OCI-M2 (cell line): ENCODE results near the gene IGF2BP2.
"Not testable (repeated sequence)": the region's sequence is repeated elsewhere in the genome, so short reads cannot be mapped to it uniquely, and the experiment has no call there.

Experiments used
- DNase-seq: peaks from one replicate; lab custom pipeline; 2025; ENCODE audit not compliant: unreplicated experiment; lab: John Stamatoyannopoulos, UW

The IGF2BP2 gene

GRCh38 chr3:185716436-185717108 is 108.3 kb downstream of the IGF2BP2 start:
- no peak for DNase-seq

GRCh38 chr3:185715091-185715490 is 109.8 kb downstream of the IGF2BP2 start:
- DNase-seq, result no peak

GRCh38 chr3:185714085-185714484 is 110.8 kb downstream of the IGF2BP2 start:
- DNase-seq, result no peak

GRCh38 chr3:185713015-185713414 is 111.8 kb downstream of the IGF2BP2 start:
- no peak for DNase-seq

- DNase-seq, result no peak
These were observed 112.5 kb downstream of the IGF2BP2 start for GRCh38 chr3:185712337-185712736.

GRCh38 chr3:185711255-185711870 is 113.5 kb downstream of the IGF2BP2 start:
- DNase-seq, result no peak

- DNase-seq, result no peak
These were observed 115.4 kb downstream of the IGF2BP2 start for GRCh38 chr3:185709251-185709955.

- no peak for DNase-seq
These were observed 116.5 kb downstream of the IGF2BP2 start for GRCh38 chr3:185708392-185708791.

GRCh38 chr3:185705498-185705897 is 119.3 kb downstream of the IGF2BP2 start:
- no peak for DNase-seq

- DNase-seq, result no peak
These were observed 122.3 kb downstream of the IGF2BP2 start for GRCh38 chr3:185702262-185703225.

- no peak for DNase-seq
These were observed 123.1 kb downstream of the IGF2BP2 start for GRCh38 chr3:185701611-185702261.

GRCh38 chr3:185699927-185700326 is 124.9 kb downstream of the IGF2BP2 start:
- DNase-seq, result no peak

GRCh38 chr3:185697228-185697627 is 127.6 kb downstream of the IGF2BP2 start:
- DNase-seq, result not testable (repeated sequence)

GRCh38 chr3:185696039-185696438 is 128.8 kb downstream of the IGF2BP2 start:
- DNase-seq, result no peak

GRCh38 chr3:185693985-185694653 is 130.7 kb downstream of the IGF2BP2 start:
- DNase-seq, result no peak

- DNase-seq, result no peak
These were observed 133.2 kb downstream of the IGF2BP2 start for GRCh38 chr3:185691622-185692021.

GRCh38 chr3:185687271-185687878 is 137.5 kb downstream of the IGF2BP2 start:
- DNase-seq, result no peak

- no peak for DNase-seq
These were observed 139.4 kb downstream of the IGF2BP2 start for GRCh38 chr3:185685231-185686035.

- no peak for DNase-seq
These were observed 144.6 kb downstream of the IGF2BP2 start for GRCh38 chr3:185680231-185680630.
